Activated CD4-positive, alpha-beta T cell treated with anti-CD3 and anti-CD28 coated beads, Interleukin-2, amount 50 U/mL, for 48 hours (primary cell): ENCODE results near the gene FZD7.

ENCODE experiments used
- DNase-seq, 2 experiments: peaks; one replicate each; pipeline ENCODE4 v3.0.0-alpha.2; 2020

FZD7 gene

GRCh38 chr2:202069170-202070067 is 35.8 kb downstream of the FZD7 start:
- DNase-seq, result no peak

- no peak for DNase-seq
These were observed 37.5 kb downstream of the FZD7 start for GRCh38 chr2:202071107-202071506.

DNA sequence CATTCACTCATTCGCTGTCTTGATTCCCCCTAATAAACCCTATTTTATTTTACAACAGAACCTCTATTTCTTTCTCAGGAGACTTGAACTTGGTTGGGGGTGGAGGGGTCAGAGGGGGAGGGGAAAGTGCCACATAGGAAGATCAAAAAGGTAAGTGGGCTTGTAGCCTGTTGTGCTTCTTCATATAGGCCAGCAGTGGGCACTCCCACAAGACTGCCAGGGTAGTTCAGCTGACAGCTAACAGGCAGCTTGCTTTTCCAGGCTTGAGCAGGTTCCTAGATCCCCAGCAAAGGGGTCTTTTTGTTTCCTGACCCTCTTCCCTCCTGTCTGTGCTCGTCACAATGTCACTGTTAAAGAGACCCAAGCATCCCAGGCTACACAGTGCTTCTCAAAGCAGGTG is 38.6 kb downstream of the FZD7 start:
- DNase-seq, result no peak

- DNase-seq, result no peak
These were observed 39.2 kb downstream of the FZD7 start, which contains the start of gene KIAA2012 for GRCh38 chr2:202072737-202073401. Gene KIAA2012 (plus strand): TSS chr2:202073255. CDS start chr2:202073628, 373 bp downstream.

- no peak for DNase-seq
These were observed 40.7 kb downstream of the FZD7 start for GRCh38 chr2:202074324-202074723.

DNA sequence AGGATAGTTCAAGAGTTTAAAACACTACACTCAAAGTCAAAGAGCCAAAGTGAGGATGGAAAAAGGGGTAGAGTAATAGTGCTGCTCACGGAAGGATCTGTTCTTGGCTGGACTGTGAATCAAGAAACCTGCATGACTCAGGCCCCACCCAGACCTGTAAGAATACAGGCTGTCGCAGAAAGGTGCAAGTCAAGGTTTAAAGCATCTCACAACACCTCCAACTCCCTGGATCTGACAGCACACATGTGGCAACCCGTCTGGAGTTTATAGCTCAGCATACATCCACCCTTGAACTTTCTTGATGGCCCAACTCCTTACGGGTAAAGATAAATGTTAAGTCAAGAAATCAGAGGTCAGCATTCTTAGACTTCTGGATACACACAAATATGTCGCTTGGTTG is 45.7 kb downstream of the FZD7 start:
- no peak for DNase-seq

DNA sequence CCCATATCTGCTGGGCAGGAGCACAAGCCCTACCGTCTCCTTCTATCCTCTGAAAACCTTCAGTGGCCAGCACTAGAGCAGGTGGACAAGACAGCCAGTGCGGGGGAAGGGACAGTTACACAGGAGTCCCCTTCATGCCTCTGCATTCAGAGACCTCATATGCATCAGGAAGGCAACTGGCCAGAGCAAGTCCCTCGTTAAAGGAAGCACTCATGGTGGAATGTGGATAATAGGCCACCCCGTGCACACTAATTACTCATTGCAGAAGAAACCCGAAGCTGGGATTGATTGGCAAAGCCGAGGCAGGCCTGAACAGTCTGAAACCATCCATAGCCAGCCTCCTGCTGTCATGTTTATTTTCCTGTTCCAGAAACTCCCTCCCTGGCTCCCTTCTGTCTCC is 50.6 kb downstream of the FZD7 start:
- no peak for DNase-seq
